Hippocampal formation (tissue), 2 donors: Measurements from ENCODE around the gene PHYH.
"Not testable (repeated sequence)": the region's sequence is repeated elsewhere in the genome, so short reads cannot be mapped to it uniquely, and the experiment has no call there.

Experiments
- DNase-seq, 2 donors: peaks; one replicate each; lab custom pipeline; 2025; lab: John Stamatoyannopoulos, UW

Gene PHYH

DNA sequence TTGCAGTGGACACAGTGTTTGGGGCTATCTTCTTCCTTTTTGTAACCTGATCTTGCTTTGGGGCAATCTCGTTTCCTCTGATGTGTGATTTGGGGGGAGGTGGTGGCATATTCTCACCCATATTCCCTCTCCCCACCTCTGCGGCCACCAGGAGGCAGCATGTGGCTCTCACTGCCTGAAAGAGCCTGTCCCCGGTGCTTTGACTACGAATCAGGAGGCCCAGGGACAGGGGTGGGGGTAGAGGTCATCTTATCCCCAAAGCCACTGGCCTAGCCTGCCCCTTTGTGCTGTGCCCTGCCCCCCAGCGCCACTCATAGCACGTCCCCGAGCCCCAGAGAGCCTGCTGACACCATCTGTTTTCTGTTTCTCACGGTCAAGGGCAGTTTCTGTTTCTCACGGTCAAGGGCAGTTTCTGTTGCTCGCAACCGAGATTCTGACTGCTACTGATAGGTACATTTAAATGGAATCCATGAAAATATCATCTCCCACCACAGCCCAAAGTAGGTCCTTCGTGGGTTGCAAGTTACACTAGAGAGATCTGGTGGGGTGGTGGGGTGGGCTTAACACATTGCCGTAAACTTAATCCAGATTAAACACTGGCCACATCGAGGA lies 28.2 kb downstream of the PHYH start:
- no peak for DNase-seq

DNA sequence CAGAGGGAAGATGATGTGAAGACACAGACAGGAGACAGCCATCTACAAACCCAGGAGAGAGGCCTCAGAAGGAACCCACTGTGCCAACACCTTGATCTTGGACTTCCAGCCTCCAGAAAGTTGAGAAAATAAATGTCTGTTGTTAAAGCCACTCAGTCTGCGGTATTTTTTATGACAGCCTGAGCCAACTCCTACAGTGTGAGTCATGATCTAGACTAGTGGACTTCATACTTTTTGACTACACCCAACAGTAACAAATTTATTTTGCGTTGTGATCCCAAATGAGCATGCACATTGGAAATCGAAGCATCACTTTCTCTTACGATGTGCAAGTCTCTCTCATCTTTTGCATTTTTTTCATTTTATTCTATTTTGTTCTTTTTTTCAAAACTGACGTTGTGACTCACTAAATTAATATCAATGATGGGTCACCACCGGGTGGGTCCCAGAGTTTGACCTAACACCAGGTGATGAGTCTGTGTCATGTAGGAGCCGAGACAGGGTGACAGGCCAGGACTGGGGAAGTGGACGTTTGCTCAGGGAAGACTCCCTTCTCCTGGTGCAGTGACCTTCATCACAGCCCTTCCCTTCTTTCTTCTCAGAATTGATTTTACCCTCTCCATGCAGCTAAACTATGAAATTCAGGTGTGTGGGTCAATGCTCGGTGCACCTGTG lies 28.9 kb downstream of the PHYH start:
- no peak for DNase-seq

DNA sequence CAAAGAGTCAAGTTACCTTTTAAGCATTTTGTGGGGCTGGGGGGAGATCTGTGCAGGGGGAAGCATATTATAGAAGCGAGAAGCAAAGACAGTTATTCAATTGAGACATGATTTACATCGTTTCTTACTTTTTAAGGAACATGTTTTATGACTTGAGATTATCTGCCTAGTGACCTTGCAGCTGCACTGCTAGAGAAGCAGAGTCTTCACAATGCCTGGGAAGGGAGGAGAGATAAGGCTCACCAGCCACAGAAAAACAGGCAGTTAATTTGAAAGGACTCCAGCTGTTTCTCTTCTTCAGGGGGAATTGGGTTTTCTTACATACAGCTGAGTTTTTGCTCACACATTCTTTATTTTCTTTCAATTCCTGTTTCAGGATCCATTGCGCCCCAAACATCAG lies 31.0 kb downstream of the PHYH start:
- no peak for DNase-seq

DNA sequence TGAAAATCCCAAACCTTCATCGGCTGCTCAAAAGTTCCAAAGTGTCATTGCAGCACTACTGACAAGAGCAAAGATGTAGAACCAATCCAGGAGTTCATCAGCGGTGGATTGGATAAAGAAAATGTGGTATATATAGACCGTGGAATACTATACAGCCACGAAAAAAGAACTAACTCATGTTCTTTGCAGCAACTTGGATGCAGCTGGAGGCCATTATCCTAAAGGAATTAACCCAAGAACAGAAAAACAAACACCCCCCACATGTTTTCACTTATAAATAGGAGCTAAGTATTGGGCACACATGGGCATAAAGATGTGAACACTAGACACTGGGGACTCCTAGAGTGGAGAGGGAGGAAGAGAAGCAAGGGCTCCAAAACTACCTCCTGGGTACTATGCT lies 31.6 kb downstream of the PHYH start:
- no peak for DNase-seq

DNA sequence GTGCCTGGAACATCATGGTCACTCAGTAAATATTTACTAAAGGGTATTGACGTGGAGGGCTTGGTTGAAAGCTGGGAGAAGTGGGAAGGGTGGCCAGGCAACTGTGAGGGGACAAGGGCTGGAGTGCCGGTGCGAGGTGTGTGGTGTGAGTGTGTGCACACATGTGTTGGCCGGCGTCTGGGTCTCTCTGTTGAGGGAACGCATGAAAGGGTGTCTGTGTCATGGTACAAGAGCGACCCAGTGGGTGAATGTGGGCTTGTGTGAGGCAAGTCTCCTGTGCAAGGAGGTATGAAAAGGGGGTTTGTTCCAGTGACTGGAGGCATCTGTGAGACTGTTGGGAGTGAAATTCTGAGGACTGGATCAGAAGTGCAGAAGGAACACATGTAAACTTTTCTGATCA lies 36.3 kb downstream of the PHYH start:
- DNase-seq: no peak

DNA sequence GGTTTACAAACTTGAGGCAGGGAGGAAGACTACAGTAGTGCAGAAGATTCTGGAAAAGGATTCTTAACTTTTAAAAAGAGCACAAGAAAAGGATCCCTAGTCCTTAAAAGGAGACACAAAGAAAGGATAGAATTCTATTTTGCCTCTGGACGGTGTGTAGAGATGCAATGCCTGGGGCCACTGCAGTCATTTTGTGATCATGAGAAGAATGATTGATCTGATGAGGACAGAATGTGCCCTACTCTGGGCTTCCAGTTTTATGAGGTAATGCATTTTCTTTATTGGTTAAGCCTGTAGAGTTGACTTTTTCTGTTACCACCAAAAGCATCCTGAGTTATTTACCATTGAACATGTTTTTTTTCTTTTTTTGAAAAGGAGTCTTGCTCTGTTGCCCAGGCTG lies 37.4 kb downstream of the PHYH start:
- DNase-seq: no peak

DNA sequence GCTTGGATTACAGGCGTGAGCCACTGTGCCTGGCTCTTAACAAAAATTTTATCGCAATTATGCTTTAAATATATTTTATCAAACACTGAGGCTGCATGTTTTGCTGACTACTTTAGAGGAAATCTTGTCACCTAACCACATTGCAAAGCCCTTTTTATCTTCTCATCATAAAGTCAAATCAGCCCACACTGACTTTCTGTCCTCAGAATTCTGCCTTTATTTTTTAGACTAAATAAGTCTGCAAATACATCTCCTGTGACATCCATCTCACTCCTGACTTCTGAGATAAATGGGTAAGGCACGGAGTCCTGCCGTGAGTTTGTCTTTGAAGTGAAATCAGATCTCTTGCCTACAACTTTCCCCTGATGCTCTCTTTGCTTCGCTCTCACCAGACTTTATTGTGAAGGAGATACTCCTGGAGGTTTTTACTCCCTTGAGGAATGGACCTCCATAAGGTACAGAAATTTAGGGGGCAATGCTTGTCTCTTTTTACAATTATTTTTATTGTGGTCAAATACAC lies 42.2 kb downstream of the PHYH start:
- DNase-seq: no peak

DNA sequence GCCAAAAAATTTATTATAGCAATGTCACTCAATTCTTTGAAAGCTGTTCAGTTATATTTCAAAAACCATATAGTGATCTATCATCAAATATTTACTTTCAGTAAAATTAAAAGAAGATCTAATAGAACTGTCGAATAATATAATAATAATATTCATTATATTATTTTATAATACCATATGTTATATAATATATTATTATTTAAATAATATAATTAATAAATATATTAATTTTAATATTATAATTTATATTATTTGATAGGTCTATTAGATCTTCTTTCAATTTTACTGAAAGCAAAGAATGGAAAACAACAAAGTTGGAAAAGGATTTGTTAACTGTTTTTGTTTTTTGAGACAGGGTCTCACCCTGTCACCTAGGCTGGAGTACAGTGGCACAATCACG lies 43.2 kb downstream of the PHYH start:
- DNase-seq: no peak

DNA sequence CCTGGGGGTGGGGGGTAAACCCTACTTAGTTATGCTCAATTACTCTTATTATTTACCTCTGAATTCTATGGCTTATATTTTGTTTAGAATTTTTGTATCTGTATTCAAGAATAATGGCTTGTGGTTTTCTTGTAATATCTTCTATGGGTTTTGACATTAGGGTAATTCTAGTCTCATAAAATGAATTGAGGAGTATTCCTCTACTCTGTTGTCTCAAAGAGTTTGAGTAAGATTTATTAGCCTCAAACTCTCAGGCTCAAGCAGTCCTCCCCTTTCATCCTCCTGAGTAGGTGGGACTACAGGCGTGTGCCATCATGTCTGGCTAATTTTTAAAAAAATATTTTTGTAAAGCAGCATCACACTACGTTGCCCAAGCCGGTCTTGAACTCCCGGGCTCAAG lies 46.1 kb downstream of the PHYH start:
- DNase-seq: no peak

DNA sequence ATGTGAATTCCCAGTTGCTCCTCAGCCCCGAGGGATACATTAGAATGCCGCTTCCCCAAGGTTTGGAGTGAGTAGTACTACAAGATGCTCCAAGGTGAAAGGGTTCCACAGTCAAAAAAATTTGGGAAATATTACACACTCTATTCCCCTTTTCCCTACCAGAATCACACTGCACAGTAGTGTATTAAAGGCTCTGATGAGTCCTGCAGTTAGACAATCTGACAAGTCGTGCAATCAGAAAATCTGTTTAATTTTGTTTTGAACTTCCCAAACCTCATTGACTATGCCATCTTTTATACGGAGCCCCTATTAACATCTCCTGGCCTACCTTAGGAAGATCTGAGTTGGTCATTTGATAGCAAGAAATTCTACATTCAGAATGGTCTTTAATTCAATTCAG lies 52.1 kb downstream of the PHYH start:
- no peak for DNase-seq

DNA sequence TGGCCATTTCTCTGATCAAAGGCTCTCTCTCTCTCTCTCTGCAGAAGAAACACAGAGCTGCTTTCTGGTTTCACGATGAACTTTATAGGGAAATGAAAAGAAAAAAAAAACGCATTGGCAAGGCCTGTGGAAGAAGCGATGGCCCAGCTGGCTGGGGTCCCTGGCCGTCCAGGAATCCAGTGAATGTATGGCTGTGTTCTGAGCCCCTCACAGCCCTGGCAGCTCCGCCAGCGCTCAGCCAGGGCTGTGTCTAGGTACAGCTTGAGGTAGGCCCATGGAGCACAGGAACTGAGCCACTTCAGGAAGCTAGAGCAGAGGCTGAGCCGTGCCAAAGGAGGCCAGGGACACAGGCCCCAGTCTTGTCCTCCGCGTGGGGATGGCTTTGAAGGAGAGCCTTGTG lies 52.6 kb downstream of the PHYH start:
- DNase-seq: no peak

DNA sequence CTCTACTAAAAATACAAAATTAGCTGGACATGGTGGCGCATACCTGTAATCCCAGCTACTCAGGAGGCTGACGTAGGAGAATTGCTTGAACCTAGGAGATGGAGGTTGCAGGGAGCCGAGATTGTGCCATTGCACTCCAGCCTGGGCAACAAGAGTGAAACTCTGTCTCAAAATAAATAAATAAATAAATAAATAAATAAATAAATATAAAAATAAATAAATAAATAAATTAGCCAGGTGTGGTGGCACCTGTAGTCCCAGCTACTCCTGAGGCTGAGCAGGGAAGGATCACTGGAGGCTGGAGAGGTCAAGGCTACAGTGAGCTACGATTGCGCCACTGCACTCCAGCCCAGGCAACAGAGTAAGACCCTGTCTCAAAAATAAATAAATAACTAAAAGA lies 57.6 kb downstream of the PHYH start:
- DNase-seq: not testable (repeated sequence)

DNA sequence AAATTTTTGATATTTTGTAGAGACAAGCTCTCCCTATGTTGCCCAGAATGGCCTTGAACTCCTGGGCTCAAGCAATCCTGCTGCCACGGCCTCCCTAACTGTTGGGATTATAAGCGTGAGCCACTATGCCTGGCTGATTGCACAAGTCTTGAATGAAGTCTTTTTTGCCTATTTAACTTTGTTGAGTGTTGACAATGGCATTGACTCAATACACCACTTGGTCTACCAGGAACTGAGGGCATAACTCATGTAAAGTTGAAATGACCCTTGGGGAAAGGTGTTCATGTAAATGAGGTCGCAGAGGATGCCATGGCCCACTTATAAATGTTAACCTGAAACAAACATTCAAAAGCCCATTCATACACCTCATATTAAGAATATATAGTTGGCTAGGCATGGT lies 58.3 kb downstream of the PHYH start:
- no peak for DNase-seq

DNA sequence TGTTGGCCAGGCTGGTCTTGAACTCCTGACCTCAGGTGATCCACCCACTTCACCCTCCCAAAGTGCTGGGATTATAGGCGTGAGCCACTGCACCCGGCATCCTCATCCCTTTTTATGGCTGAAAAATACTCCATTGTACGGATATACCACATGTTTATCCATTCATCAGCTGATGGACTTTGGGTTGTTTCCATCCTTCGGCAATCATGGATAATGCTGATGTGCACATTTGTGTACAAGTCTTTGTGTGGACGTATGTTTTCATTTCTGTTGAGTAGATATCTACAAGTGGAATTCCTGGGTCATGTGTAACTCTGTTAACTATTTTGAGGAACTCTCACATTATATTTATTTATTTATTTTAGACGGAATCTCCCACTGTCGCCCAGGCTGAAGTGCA lies 59.9 kb downstream of the PHYH start:
- DNase-seq: no peak

DNA sequence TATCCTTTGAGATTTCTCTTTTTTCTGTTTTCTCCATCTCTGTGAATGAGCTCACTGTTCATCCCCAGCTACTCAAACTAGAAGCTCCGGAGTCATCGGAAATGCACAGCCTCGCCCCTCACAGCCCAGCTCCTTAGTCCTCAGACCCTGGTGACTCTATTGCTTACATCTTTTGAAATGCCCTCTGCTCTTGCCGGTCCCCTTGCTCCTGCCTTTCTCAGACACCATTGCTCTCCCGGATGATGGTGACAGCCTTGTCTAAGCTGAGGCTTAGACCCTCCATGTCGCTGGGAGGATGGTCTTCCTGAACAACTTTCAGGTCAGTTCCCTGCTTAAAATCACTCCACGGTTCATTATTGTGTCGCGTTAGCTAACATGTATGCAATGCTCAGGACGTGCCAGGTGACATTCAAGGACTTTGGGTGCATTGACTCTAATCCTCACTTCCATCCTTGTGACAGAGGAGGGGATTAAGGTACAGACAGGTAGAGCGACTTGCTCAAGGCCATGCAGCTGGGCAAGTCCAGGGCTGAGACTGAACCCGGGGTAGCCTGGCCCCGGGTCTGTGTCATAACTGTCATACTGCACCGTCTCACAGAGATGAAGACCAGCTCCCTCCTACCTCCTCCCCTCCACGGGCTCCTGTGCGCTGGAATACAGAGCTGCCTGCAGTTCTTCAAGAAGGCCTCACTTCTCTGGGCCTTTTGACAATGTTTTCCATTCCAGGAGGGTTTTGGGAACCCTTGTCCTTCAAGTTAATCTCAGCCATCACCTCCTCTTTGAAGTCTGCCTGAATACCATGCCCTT lies 61.4 kb downstream of the PHYH start:
- no peak for DNase-seq

DNA sequence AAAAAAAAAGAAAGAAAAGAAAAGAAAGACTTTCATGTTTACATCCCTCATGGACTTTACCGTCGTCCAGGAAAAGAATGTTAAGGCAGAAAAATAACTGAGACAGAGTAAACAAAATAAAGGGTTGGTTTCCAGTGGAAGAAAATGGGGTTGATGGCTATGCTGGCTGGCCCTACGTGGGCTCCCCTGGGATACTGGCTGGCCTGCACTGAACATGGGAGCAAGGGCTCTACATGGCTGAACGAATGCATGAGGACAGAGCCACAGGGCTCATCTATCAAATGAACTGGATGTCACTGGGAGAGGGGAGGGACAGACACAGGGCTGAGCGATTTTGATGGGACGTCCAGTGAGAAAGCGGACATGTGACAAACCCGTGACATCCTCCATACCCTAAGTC lies 63.2 kb downstream of the PHYH start:
- DNase-seq: no peak

DNA sequence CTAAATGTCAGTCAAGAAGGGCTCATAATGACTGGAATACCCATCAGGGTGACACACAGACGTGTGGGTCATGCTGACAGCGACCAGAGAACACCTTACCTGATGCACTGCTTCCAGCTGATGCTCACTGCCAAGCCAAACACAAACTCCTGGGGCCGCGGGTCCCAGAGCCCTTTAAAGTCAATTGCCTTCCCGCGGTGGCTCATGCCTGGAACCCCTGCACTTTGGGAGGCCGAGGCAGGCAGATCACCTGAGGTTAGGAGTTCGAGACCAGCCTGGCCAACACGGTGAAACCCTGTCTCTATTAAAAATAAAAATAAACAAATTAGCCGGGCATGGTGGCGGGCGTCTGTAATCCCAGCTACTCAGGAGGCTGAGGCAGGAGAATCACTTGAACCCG lies 65.1 kb downstream of the PHYH start:
- DNase-seq: not testable (repeated sequence)

DNA sequence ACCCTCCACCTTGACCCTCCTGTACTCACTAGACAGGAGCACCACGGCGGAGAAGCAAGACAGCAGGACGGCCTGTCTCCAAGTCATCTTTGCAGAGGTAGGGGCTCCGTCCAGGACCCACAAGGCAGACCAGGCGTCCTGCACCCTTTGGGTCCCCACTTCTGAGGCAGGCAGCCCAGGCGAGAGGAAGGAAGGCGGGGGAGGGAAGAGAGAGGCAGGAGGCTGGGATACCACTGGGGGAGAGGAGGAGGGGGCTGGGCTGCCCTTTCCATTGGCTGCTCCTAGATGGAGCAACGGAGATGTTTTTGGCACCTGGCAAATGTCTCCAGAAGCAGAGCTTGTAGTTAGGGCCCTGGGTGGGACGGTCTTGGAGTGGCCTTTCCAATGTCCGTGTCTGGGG lies 65.7 kb downstream of the PHYH start, which contains the start of gene UCMA:
TSS of gene UCMA (minus strand) at position 203 of the 400 bp plus-strand sequence. CDS start at position 87, 116 bp downstream.
- DNase-seq: no peak

DNA sequence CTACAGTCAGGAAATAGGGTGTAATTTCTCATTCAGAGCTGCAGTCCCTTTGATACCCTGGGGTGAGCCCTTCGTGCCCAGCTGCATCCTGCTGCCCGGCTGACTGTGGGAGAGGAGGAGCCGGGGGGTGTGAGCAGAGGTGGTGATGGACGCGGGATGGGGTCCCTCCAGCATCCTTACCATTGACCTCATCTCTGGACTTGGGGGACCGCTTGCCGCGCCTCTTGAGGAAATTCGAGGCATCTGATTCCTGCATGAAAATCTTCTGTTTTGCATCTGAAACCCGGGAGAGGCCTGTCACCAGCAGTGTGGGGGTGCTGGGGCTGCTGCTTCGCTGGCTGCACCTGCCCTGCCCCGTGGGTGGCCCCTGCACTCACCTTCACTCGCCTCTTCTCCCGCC lies 66.5 kb downstream of the PHYH start:
- DNase-seq: no peak

DNA sequence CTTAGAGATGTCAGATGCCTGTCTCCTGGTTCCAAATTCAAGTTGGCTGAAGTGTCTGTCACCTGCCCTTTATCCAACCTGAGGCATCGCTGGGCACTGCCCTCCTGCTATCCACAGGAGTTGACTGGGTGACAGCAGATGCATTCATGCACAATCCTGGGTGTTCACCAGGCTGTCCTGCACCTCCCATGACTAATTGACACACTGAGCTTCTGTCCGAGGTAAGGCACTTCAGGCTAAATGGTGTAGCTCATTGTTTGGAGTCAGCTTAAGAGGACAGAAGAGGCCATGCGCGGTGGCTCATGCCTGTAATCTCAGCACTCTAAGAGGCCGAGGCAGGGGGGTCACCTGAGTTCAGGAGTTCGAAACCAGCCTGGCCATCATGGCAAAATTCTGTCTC lies 68.1 kb downstream of the PHYH start:
- DNase-seq: no peak

DNA sequence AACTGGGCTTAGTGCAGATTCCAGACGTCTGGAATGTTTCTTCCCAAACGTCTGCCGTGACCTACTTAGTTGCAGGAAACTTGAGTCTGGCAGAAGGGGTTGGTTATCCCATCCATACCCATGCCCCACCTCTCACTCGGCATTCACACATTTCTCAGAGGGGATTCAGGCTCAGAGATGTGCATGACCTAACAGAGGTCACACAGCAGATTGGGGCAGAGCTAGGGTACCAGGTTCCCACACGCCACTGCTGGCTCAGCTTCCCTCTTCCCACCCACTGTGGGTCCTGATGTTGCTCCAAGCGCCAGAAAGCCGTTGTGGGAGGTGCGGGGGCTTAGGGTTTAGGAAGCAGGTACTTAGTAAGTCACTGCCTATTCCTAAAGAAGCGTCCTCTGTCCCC lies 68.7 kb downstream of the PHYH start:
- no peak for DNase-seq
